ENCODE data around the gene RNF182.

DNA sequence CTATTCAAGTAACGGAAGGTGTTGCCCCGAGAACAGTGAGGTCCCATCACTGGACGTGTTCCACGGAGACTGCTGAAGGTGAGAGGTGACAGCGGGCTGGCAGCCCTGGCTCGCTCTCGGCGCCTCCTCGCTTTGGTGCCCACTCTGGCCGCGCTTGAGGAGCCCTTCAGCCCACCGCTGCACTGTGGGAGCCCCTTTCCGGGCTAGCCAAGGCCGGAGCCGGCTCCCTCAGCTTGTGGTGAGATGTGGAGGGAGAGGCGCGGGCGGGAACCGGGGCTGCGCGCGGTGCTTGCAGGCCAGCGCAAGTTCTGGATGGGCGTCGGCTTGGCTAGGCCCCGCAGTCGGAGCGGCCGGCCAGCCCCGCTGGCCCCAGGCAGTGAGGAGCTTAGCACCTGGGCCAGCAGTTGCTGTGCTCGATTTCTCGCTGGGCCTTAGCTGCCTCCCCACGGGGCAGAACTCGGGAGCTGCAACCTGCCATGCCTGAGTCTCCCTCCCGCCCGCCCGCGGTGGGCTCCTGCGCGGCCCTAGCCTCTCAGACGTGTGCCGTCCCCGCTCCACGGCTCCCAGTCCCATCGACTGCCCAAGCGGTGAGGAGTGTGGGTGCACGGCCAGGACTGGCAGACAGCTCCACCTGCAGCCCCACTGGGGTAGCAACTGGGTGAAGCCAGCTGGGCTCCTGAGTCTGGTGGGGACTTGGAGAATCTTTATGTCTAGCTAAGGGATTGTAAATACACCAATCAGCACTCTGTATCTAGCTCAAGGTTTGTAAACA, 77.6 kb downstream of the RNF182 start:
- no peak for TF ChIP-seq POLR2A (IDR thresholded peaks at IDR 0.05; ENCODE audit: low read length)
- no peak for TF ChIP-seq CTCF (IDR thresholded peaks at IDR 0.05)
- TF ChIP-seq CHD4 (IDR thresholded peaks at IDR 0.05; ENCODE audit: borderline replicate concordance), result no peak
- no peak for TF ChIP-seq ZFP36 (IDR thresholded peaks at IDR 0.05; ENCODE audit: borderline replicate concordance, partially characterized antibody)
- TF ChIP-seq, protein P1, sequence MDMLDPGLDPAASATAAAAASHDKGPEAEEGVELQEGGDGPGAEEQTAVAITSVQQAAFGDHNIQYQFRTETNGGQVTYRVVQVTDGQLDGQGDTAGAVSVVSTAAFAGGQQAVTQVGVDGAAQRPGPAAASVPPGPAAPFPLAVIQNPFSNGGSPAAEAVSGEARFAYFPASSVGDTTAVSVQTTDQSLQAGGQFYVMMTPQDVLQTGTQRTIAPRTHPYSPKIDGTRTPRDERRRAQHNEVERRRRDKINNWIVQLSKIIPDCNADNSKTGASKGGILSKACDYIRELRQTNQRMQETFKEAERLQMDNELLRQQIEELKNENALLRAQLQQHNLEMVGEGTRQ (IDR thresholded peaks at IDR 0.05), result no peak
- no peak for TF ChIP-seq ESRRA (IDR thresholded peaks at IDR 0.05; ENCODE audit: borderline replicate concordance, low read length)
- no peak for TF ChIP-seq SREBF2 (IDR thresholded peaks at IDR 0.05)
- no peak for TF ChIP-seq MAZ (IDR thresholded peaks at IDR 0.05; ENCODE audit: borderline replicate concordance, low read depth, low read length)
- no peak for TF ChIP-seq BHLHE40 (IDR thresholded peaks at IDR 0.05; ENCODE audit: low read depth, low read length)

Data from A549 (cell line).